HEK293 (cell line): ENCODE results near the gene CPXM1.
A peak's percentile ranks its signal among the peaks of the same experiment; 100 is the strongest.

Source experiments
- CTCF ChIA-PET: fragments of 350-600 bp; formaldehyde crosslinking; extraction: SDS; loops from one replicate; lab custom pipeline; 2021; ENCODE audit warnings: antibody characterized with exemption; lab: Yijun Ruan, JAX
- POLR2A ChIA-PET: fragments of 300-600 bp; formaldehyde crosslinking; extraction: SDS; loops from one replicate; lab custom pipeline; 2020; ENCODE audit warnings: antibody characterized with exemption, inconsistent platforms; lab: Yijun Ruan, JAX
- H3K27ac ChIP-seq: fragments of 200-500 bp; sonication (Bioruptor generic); 2 replicates; pipeline ENCODE4 v1.5.1; 2014; ENCODE audit warnings: low read depth, low read length, control low read depth, inconsistent platforms; ENCODE audit errors: extremely low read depth
- H3K36me3 ChIP-seq, 2 experiments: fragments of 200-500 bp in 1 of 2; sonication (Bioruptor generic) in 1 of 2; 1 replicate in 1 of 2; 2 replicates in 1 of 2; pipeline ENCODE4 v1.5.1; 2014 to 2017; ENCODE audit warnings: inconsistent platforms in 2 of 2, low read length in 2 of 2; ENCODE audit not compliant: control insufficient read depth in 2 of 2, insufficient read depth in 1 of 2
- H3K4me1 ChIP-seq: fragments of 200-500 bp; sonication (Bioruptor generic); 2 replicates; pipeline ENCODE4 v1.5.1; 2014; ENCODE audit warnings: mild to moderate bottlenecking, low read length, inconsistent platforms; ENCODE audit not compliant: control insufficient read depth, insufficient read depth
- H3K4me3 ChIP-seq: 2 replicates; pipeline ENCODE4 v1.5.1; 2011; ENCODE audit warnings: low read depth, mild to moderate bottlenecking, control low read depth, low read length, moderate library complexity
- H3K9me3 ChIP-seq: fragments of 200-500 bp; sonication (Bioruptor generic); 2 replicates; pipeline ENCODE4 v1.5.1; 2014; ENCODE audit warnings: low read depth, low read length, inconsistent platforms; ENCODE audit not compliant: control insufficient read depth, insufficient read depth
- KLF8 ChIP-seq: fragments of 450-650 bp; formaldehyde crosslinking; IDR thresholded peaks from 2 replicates; pipeline ENCODE4 v1.5.1; 2016; ENCODE audit warnings: missing biosample characterization, missing genetic modification characterization
- MEIS1 ChIP-seq: sonication (generic); formaldehyde crosslinking; IDR thresholded peaks from 2 replicates; pipeline ENCODE4 v1.8.1; 2022; ENCODE audit warnings: missing genetic modification reagents, mild to moderate bottlenecking, borderline replicate concordance
- PATZ1 ChIP-seq: fragments of 450-650 bp; formaldehyde crosslinking; IDR thresholded peaks from 2 replicates; pipeline ENCODE4 v1.5.1; 2016; ENCODE audit warnings: missing biosample characterization, missing genetic modification characterization
- PBX3 ChIP-seq: sonication (generic); formaldehyde crosslinking; IDR thresholded peaks from 2 replicates; pipeline ENCODE4 v1.8.1; 2022; ENCODE audit warnings: mild to moderate bottlenecking, moderate library complexity, missing genetic modification reagents
- SP2 ChIP-seq: fragments of 450-650 bp; formaldehyde crosslinking; IDR thresholded peaks from 2 replicates; pipeline ENCODE4 v1.5.1; 2016; ENCODE audit warnings: missing biosample characterization, missing genetic modification characterization
- ZBTB10 ChIP-seq: fragments of 450-650 bp; formaldehyde crosslinking; IDR thresholded peaks from 2 replicates; pipeline ENCODE4 v1.5.1; 2016; ENCODE audit warnings: missing biosample characterization, missing genetic modification characterization
- ZBTB20 ChIP-seq: fragments of 450-650 bp; formaldehyde crosslinking; IDR thresholded peaks from 2 replicates; pipeline ENCODE4 v1.5.1; 2016; ENCODE audit warnings: missing biosample characterization, missing genetic modification characterization
- ZBTB26 ChIP-seq: fragments of 450-650 bp; formaldehyde crosslinking; optimal IDR thresholded peaks from 2 replicates; pipeline ENCODE3; 2016; ENCODE audit warnings: missing biosample characterization, mild to moderate bottlenecking, missing genetic modification characterization
- ZFHX2 ChIP-seq: fragments of 450-650 bp; formaldehyde crosslinking; conservative IDR thresholded peaks from 2 replicates; pipeline ENCODE4 v1.5.1; 2016; ENCODE audit warnings: missing biosample characterization, missing genetic modification characterization
- ZFP37 ChIP-seq: fragments of 450-650 bp; formaldehyde crosslinking; IDR thresholded peaks from 2 replicates; pipeline ENCODE4 v1.5.1; 2016; ENCODE audit warnings: missing biosample characterization, missing genetic modification characterization
- ZFP69B ChIP-seq: fragments of 450-650 bp; formaldehyde crosslinking; IDR thresholded peaks from 2 replicates; pipeline ENCODE4 v1.5.1; 2016; ENCODE audit warnings: missing biosample characterization, missing genetic modification characterization
- ZNF157 ChIP-seq: fragments of 450-650 bp; formaldehyde crosslinking; IDR thresholded peaks from 2 replicates; pipeline ENCODE4 v1.5.1; 2016; ENCODE audit warnings: missing biosample characterization, missing genetic modification characterization
- ZNF2 ChIP-seq: fragments of 450-650 bp; formaldehyde crosslinking; IDR thresholded peaks from 2 replicates; pipeline ENCODE4 v1.5.1; 2016; ENCODE audit warnings: missing biosample characterization, missing genetic modification characterization
- ZNF394 ChIP-seq: fragments of 450-650 bp; formaldehyde crosslinking; IDR thresholded peaks from 2 replicates; pipeline ENCODE4 v1.5.1; 2016; ENCODE audit warnings: missing biosample characterization, missing genetic modification characterization, mild to moderate bottlenecking, moderate library complexity, borderline replicate concordance
- ZNF398 ChIP-seq: fragments of 450-650 bp; formaldehyde crosslinking; IDR thresholded peaks from 2 replicates; pipeline ENCODE4 v1.5.1; 2017; ENCODE audit warnings: missing biosample characterization, missing genetic modification characterization
- ZNF561 ChIP-seq: fragments of 450-650 bp; IDR thresholded peaks from 2 replicates; pipeline ENCODE4 v1.5.1; 2018; ENCODE audit warnings: missing biosample characterization, missing genetic modification characterization, borderline replicate concordance
- ZNF610 ChIP-seq: fragments of 450-650 bp; formaldehyde crosslinking; IDR thresholded peaks from 2 replicates; pipeline ENCODE4 v1.5.1; 2016; ENCODE audit warnings: missing biosample characterization, missing genetic modification characterization, borderline replicate concordance
- ZNF747 ChIP-seq: fragments of 450-650 bp; formaldehyde crosslinking; IDR thresholded peaks from 2 replicates; pipeline ENCODE4 v1.5.1; 2016; ENCODE audit warnings: missing biosample characterization, missing genetic modification characterization
- ZSCAN30 ChIP-seq: fragments of 450-650 bp; IDR thresholded peaks from 2 replicates; pipeline ENCODE4 v1.5.1; 2018; ENCODE audit warnings: missing biosample characterization, mild to moderate bottlenecking, missing genetic modification characterization, moderate library complexity
- TF ChIP-seq, protein P1 (sequence below): fragments of 450-650 bp; formaldehyde crosslinking; IDR thresholded peaks from 2 replicates; pipeline ENCODE4 v1.5.1; 2017; ENCODE audit warnings: missing biosample characterization, missing genetic modification characterization
- TF ChIP-seq, protein P2 (sequence below): fragments of 450-650 bp; formaldehyde crosslinking; conservative IDR thresholded peaks from 2 replicates; pipeline ENCODE4 v1.5.1; 2016; ENCODE audit warnings: low read depth, missing biosample characterization, missing genetic modification characterization

CPXM1 gene

DNA sequence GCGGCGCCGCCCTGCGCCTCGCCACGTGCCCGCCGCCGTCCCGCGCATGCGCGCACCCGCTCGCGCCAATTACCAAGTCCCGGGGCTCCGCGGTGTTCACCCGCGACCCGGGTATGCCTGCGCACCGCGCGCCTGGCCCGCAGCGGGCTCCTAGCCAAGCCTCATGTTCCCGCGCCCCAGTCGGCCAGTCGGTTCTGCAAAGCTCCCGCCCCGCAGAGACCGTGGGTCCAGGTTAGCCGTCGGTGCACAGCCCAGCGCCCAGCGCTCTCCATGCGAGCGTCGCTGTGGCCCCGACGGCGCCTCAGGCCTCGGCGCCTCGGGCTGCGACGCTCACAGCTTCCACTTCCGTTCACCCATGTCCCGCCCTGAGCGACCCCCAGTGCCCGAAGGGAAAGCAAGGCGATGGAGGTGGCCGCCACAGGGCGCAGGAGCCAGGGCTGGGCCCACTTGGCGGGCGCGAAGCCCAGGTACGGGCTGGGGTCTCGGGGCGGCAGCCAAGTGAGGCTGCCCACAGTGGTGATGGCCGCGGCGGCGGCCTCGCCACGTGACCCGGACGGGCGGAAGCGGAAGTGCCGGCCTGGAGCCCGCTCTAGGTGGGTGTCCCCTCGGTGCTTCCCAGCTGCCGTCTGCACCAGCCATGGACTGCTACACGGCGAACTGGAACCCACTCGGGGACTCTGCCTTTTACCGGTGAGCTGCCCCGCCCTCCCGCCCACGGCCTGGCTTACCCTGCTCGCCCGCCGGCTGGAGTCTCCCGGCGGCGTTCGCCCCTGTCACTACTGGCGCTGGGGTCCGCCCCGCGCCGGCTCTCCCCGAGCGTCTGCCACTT, 39.9 kb upstream of the CPXM1 start, which contains the start of the genes PCED1A and VPS16:
Gene PCED1A, minus strand, starts transcription at position 518 of the 829 bp plus-strand sequence. CDS start 743 bp downstream, outside the sequence.
Gene VPS16, plus strand, starts transcription at position 608 of the 829 bp plus-strand sequence. Its CDS starts 30 bp downstream, at position 638.
- H3K4me1 ChIP-seq, result peaks cover 6% of the 10 kb centered on the region; the same call in 1 of the 2 replicates
- CTCF ChIA-PET, result interaction anchor here (0.6 to 1.5 kb wide), 3 partner anchors 12 to 349 kb away, joined by 3 to 9 read pairs (median 3); no protein-coding TSS in a partner anchor
- no peaks in the 10 kb centered on the region for H3K9me3 ChIP-seq
- peaks cover 0 to 48% of the 10 kb centered on the region in 2 experiments; a peak in 2 of 3 replicates for H3K36me3 ChIP-seq
- peak within 1 kb of the TSS; percentile 71 for H3K4me3 ChIP-seq
- POLR2A ChIA-PET, result interaction anchor here (0.6 to 1.4 kb wide), 6 partner anchors 8 to 33 kb away, joined by 3 to 7 read pairs (median 4); partner anchors contain the start of genes C20orf141 and PTPRA
- peak within 1 kb of the TSS; percentile 92 for H3K27ac ChIP-seq
- TF ChIP-seq KLF8 (tag by site-specific recombination), result peak; percentile 72; the same call in 1 of the 2 replicates
- TF ChIP-seq, protein P1, sequence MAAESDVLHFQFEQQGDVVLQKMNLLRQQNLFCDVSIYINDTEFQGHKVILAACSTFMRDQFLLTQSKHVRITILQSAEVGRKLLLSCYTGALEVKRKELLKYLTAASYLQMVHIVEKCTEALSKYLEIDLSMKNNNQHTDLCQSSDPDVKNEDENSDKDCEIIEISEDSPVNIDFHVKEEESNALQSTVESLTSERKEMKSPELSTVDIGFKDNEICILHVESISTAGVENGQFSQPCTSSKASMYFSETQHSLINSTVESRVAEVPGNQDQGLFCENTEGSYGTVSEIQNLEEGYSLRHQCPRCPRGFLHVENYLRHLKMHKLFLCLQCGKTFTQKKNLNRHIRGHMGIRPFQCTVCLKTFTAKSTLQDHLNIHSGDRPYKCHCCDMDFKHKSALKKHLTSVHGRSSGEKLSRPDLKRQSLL (tag by site-specific recombination), result peak; percentile 98
- TF ChIP-seq ZFP37, result peak; percentile 75; the same call in 1 of the 2 replicates
- TF ChIP-seq ZBTB10, result peak; percentile 44; the same call in 1 of the 2 replicates
- TF ChIP-seq ZFHX2 (tag by site-specific recombination), result 0 out of 2 replicates have a peak, but pooled peaks have one; percentile 28
- 0 out of 2 replicates have a peak, but pooled peaks have one; percentile 5 for TF ChIP-seq ZBTB20
- 0 out of 2 replicates have a peak, but pooled peaks have one; percentile 29 for TF ChIP-seq ZNF394 (tag by site-specific recombination)
- TF ChIP-seq ZNF398, result peak; percentile 62; the same call in 1 of the 2 replicates
- peak; percentile 64 for TF ChIP-seq ZFP69B (tag by site-specific recombination)
- TF ChIP-seq ZNF610, result peak; percentile 82; the same call in 1 of the 2 replicates
- no peak; the same call in 1 of the 2 replicates for TF ChIP-seq PATZ1
- TF ChIP-seq, protein P2, sequence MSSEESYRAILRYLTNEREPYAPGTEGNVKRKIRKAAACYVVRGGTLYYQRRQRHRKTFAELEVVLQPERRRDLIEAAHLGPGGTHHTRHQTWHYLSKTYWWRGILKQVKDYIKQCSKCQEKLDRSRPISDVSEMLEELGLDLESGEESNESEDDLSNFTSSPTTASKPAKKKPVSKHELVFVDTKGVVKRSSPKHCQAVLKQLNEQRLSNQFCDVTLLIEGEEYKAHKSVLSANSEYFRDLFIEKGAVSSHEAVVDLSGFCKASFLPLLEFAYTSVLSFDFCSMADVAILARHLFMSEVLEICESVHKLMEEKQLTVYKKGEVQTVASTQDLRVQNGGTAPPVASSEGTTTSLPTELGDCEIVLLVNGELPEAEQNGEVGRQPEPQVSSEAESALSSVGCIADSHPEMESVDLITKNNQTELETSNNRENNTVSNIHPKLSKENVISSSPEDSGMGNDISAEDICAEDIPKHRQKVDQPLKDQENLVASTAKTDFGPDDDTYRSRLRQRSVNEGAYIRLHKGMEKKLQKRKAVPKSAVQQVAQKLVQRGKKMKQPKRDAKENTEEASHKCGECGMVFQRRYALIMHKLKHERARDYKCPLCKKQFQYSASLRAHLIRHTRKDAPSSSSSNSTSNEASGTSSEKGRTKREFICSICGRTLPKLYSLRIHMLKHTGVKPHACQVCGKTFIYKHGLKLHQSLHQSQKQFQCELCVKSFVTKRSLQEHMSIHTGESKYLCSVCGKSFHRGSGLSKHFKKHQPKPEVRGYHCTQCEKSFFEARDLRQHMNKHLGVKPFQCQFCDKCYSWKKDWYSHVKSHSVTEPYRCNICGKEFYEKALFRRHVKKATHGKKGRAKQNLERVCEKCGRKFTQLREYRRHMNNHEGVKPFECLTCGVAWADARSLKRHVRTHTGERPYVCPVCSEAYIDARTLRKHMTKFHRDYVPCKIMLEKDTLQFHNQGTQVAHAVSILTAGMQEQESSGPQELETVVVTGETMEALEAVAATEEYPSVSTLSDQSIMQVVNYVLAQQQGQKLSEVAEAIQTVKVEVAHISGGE, result peak; percentile 98
- TF ChIP-seq ZNF157 (tag by site-specific recombination), result no peak
- TF ChIP-seq ZNF2, result peak; percentile 92
- TF ChIP-seq ZNF747, result no peak
- peak; percentile 88; the same call in 1 of the 2 replicates for TF ChIP-seq ZNF561 (tag by site-specific recombination)
- peak; percentile 72 for TF ChIP-seq SP2 (tag by site-specific recombination)
- TF ChIP-seq MEIS1 (CRISPR knock-in tag), result no peak
- TF ChIP-seq ZBTB26, result peak; percentile 45
- TF ChIP-seq PBX3 (CRISPR knock-in tag), result 0 out of 2 replicates have a peak, but pooled peaks have one; percentile 32
- TF ChIP-seq ZSCAN30, result peak; percentile 97
